ENCODE data around the gene SLC9A8. TPM values are rescaled to one million over a fixed set of nuclear protein-coding genes. Genes with fewer than 3 reads are reported as not detected.
A peak's percentile ranks its signal among the peaks of the same experiment; 100 is the strongest.

SLC9A8 gene
- total RNA-seq, 2 experiments from 2014 or later = 9.4 to 11.3 TPM

GRCh38 chr20:49887251-49888211 is 74.9 kb downstream of the SLC9A8 start:
- no peak for DNase-seq
- Mint-ChIP-seq H3K4me1 (ENCODE audit: low read depth) (peaks cover 14% of the 10 kb centered on the region), H3K9me3 (no peaks in the 10 kb centered on the region), H3K4me3 (no peak overlapping the region), H3K27me3 (no peaks in the 10 kb centered on the region), H3K27ac (peak overlapping the region; percentile 52), H3K36me3 (ENCODE audit: low read depth) (peaks cover 9% of the 10 kb centered on the region)
- ATAC-seq = no peak
- intact Hi-C loops (cut with micrococcal nuclease) = no loop called here
- CTCF ChIA-PET = interaction anchor here (0.6 to 4.7 kb wide), 31 partner anchors 8 to 512 kb away, joined by 3 to 40 read pairs (median 4); partner anchors contain the start of gene B4GALT5
- no peak for TF ChIP-seq CTCF (IDR thresholded peaks at IDR 0.05)
- POLR2A ChIA-PET = interaction anchor here (0.5 to 0.9 kb wide), 2 partner anchors 173 to 276 kb away, joined by 3 read pairs; no protein-coding TSS in a partner anchor

- intact Hi-C loops (cut with micrococcal nuclease) = no loop called here
- peak; percentile 92 for TF ChIP-seq CTCF (IDR thresholded peaks at IDR 0.05)
- ATAC-seq (peak; percentile 68), DNase-seq (peak; percentile 76)
- Mint-ChIP-seq H3K4me3 (no peak overlapping the region), H3K27ac (no peak overlapping the region), H3K27me3 (no peaks in the 10 kb centered on the region), H3K36me3 (ENCODE audit: low read depth) (peaks cover 9% of the 10 kb centered on the region), H3K4me1 (ENCODE audit: low read depth) (peaks cover 22% of the 10 kb centered on the region), H3K9me3 (no peaks in the 10 kb centered on the region)
- CTCF ChIA-PET = interaction anchor here (0.6 to 4.7 kb wide), 31 partner anchors 8 to 513 kb away, joined by 3 to 40 read pairs (median 4); partner anchors contain the start of gene B4GALT5
- POLR2A ChIA-PET = interaction anchor here (0.5 kb wide), 1 partner anchor 174 kb away, joined by 3 read pairs; no protein-coding TSS in a partner anchor
Measured at GRCh38 chr20:49888212-49889000, 75.8 kb downstream of the SLC9A8 start.

DNA sequence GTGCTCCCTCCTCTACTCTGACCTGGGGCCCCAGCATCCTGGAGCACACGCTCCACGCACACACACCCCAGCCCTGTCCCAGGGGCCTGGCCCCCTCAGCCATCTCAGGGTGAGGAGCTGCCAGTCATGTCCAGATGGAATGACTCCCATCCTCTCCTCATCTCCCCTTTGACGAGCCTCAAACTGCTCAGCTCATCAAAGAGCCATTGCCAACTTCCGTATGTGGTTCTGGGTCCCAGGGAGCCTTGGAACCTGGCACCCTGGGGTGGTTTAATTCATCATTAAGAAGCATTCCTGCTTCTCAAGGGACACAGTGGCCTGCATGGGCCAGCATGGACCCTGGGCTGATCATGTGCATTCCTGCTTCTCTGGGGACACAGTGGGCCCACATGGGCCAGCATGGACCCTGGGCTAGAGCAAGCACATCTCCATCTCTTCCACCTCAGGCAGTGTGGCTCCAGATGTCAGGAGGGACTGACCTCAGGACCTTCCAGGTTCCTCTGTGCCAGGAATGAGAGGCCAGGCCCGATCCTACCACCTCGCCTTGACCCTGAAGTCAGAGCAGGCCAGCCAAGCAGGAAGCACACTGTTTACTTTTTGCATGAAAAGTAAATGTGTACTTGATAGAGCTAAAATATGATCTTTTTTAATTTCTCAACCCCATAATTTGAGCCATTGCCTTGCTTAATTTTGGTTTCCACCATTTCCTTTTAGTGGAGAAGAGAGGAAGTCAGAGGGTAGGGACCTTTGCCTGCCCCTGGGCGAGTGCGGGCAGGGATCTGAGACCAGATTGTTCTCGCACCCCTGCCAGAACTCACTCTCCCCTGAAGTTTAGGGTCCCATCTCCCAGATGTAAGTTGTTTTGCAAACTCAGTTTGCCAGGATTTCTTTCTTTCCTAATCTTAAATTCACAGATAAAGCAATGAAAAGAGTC is 76.6 kb downstream of the SLC9A8 start:
- H3K36me3 Mint-ChIP-seq (ENCODE audit: low read depth) = peaks cover 7% of the 10 kb centered on the region
- POLR2A ChIA-PET = interaction anchor here (0.8 to 1.4 kb wide), 2 partner anchors 23 to 101 kb away, joined by 3 read pairs; no protein-coding TSS in a partner anchor

More for the DNA sequence above, 76.6 kb downstream of the SLC9A8 start:
- Mint-ChIP-seq H3K27me3 (no peaks in the 10 kb centered on the region), H3K9me3 (no peaks in the 10 kb centered on the region), H3K27ac (no peak overlapping the region), H3K4me1 (ENCODE audit: low read depth) (peaks cover 31% of the 10 kb centered on the region), H3K4me3 (no peak overlapping the region)
- intact Hi-C loops (cut with micrococcal nuclease) = no loop called here
- CTCF ChIA-PET = interaction anchor here (0.6 to 4.7 kb wide), 32 partner anchors 7 to 514 kb away, joined by 3 to 40 read pairs (median 4); partner anchors contain the start of gene B4GALT5
- DNase-seq (no peak), ATAC-seq (no peak)
- TF ChIP-seq CTCF (IDR thresholded peaks at IDR 0.05) = no peak

Measured in activated CD8-positive, alpha-beta T cell treated with anti-CD3 and anti-CD28 coated beads for 36 hours (primary cell).